B cell (primary cell): ENCODE data around the gene NUMBL. TPM values are rescaled to one million over a fixed set of nuclear protein-coding genes. Genes with fewer than 3 reads are reported as not detected.

Experiments
- ATAC-seq: fragments of 200-7000 bp; cut with Tn5 transposase; one replicate; pipeline ENCODE4 v1.10.0; 2021; ENCODE audit warnings: low read depth, mild to moderate bottlenecking, moderate number of reproducible peaks, moderate library complexity
- CTCF ChIA-PET: fragments of 350-600 bp; sonication (Branson Sonifier 250); formaldehyde crosslinking; loops from one replicate; lab custom pipeline; 2021; ENCODE audit warnings: antibody characterized with exemption, inconsistent platforms; lab: Charles Lee
- POLR2A ChIA-PET: fragments of 350-600 bp; sonication (Branson Sonifier 250); formaldehyde crosslinking; loops from one replicate; lab custom pipeline; 2021; ENCODE audit warnings: antibody characterized with exemption; lab: Charles Lee
- DNase-seq: peaks from one replicate; pipeline ENCODE4 v3.0.0; 2013
- H2AFZ ChIP-seq: 2 replicates; pipeline ENCODE4 v1.6.1; 2012; ENCODE audit warnings: mild to moderate bottlenecking, low read depth, low read length; ENCODE audit not compliant: insufficient read depth, poor library complexity, severe bottlenecking
- H3K27ac ChIP-seq, 2 donors: 1 replicate in 1 of 2; 2 replicates in 1 of 2; pipeline ENCODE4 v1.5.1; 2012 to 2013; ENCODE audit warnings: low read length in 2 of 2, mild to moderate bottlenecking in 2 of 2, moderate library complexity in 1 of 2
- H3K27me3 ChIP-seq, 4 experiments: fragments of 200-600 bp in 1 of 4; sonication (generic) in 1 of 4; replicated peaks in 1 of 4; 1 replicate in 2 of 4; 2 replicates in 2 of 4; pipeline versions ENCODE4 v1.6.1 to v1.7.0; 2013 to 2016; ENCODE audit warnings: low read length in 3 of 4, mild to moderate bottlenecking in 2 of 4, mixed read lengths in 1 of 4, moderate library complexity in 1 of 4; ENCODE audit not compliant: insufficient read depth in 4 of 4, control insufficient read depth in 3 of 4; ENCODE audit errors: control extremely low read depth in 1 of 4
- H3K36me3 ChIP-seq, 2 experiments: replicated peaks in 1 of 2; 1 replicate in 1 of 2; 2 replicates in 1 of 2; pipeline versions ENCODE4 v1.6.1 to v1.7.1; 2013; ENCODE audit warnings: low read length in 1 of 2; ENCODE audit not compliant: insufficient read depth in 2 of 2, control insufficient read depth in 1 of 2; ENCODE audit errors: control extremely low read depth in 1 of 2, extremely low read depth in 1 of 2
- H3K4me1 ChIP-seq, 2 donors: fragments of 200-600 bp in 1 of 2; sonication (generic) in 1 of 2; 1 replicate in 1 of 2; 2 replicates in 1 of 2; pipeline versions ENCODE4 v1.5.1 to v1.6.1; 2013 to 2017; ENCODE audit warnings: low read length in 2 of 2; ENCODE audit not compliant: control insufficient read depth in 2 of 2, insufficient read depth in 2 of 2
- H3K4me2 ChIP-seq: replicated peaks from 2 replicates; pipeline ENCODE3; 2012; ENCODE audit warnings: mild to moderate bottlenecking, low read depth, low read length; ENCODE audit not compliant: poor library complexity, severe bottlenecking
- H3K4me3 ChIP-seq, 5 experiments: fragments of 200-600 bp in 1 of 5; sonication (generic) in 1 of 5; 1 replicate in 3 of 5; 2 replicates in 2 of 5; pipeline versions ENCODE4 v1.5.1 to v1.7.0; 2011 to 2016; ENCODE audit warnings: low read length in 4 of 5, mild to moderate bottlenecking in 4 of 5, low read depth in 2 of 5, control low read depth in 1 of 5, moderate library complexity in 1 of 5; ENCODE audit not compliant: insufficient read depth in 1 of 5; ENCODE audit errors: control extremely low read depth in 1 of 5, extremely low read depth in 1 of 5
- H3K79me2 ChIP-seq: fragments of 200-600 bp; sonication (generic); one replicate; pipeline ENCODE4 v1.6.0; 2016; ENCODE audit warnings: low read length; ENCODE audit not compliant: control insufficient read depth, insufficient read depth
- H3K9ac ChIP-seq: fragments of 200-600 bp; sonication (generic); 2 replicates; pipeline ENCODE4 v1.6.1; 2017; ENCODE audit warnings: mild to moderate bottlenecking, low read length, moderate library complexity
- H3K9me3 ChIP-seq, 3 donors: one replicate each; pipeline versions ENCODE4 v1.6.1 to v1.7.1; 2013; ENCODE audit warnings: low read length in 2 of 3; ENCODE audit not compliant: control insufficient read depth in 2 of 3, insufficient read depth in 1 of 3; ENCODE audit errors: control extremely low read depth in 1 of 3
- H4K20me1 ChIP-seq: 2 replicates; pipeline ENCODE4 v1.6.0; 2012; ENCODE audit warnings: mild to moderate bottlenecking, low read length; ENCODE audit not compliant: insufficient read depth, control insufficient read depth, poor library complexity, severe bottlenecking
- H3K27ac Mint-ChIP-seq: one replicate; pipeline ENCODE4 v1.8.0; 2021; ENCODE audit warnings: mixed read lengths
- H3K27me3 Mint-ChIP-seq: one replicate; pipeline ENCODE4 v1.8.0; 2021; ENCODE audit warnings: mixed read lengths
- H3K4me1 Mint-ChIP-seq: one replicate; pipeline ENCODE4 v1.8.0; 2021; ENCODE audit warnings: mixed read lengths
- H3K4me3 Mint-ChIP-seq: one replicate; pipeline ENCODE4 v1.8.0; 2021; ENCODE audit warnings: mixed read lengths
- H3K9me3 Mint-ChIP-seq: one replicate; pipeline ENCODE4 v1.8.0; 2022; ENCODE audit warnings: mixed read lengths; ENCODE audit not compliant: insufficient read depth
- EZH2 ChIP-seq: IDR thresholded peaks from 2 replicates; pipeline ENCODE4 v1.6.1; 2012; ENCODE audit warnings: borderline replicate concordance, low read depth, mild to moderate bottlenecking, moderate library complexity, low read length; ENCODE audit not compliant: insufficient read depth, poor library complexity, severe bottlenecking
- WGBS: methylation state at CpG from one replicate; pipeline ENCODE4 v1.1.5; 2013; ENCODE audit warnings: missing lambda C conversion rate; ENCODE audit not compliant: insufficient coverage; 5-methylcytosine and 5-hydroxymethylcytosine counted together
- intact Hi-C: fragments of 100-400 bp; cut with micrococcal nuclease; formaldehyde crosslinking; loops from one replicate; pipeline ENCODE4 v1.10.0; 2022
- polyA plus RNA-seq: library from polyadenylated mRNA; depleted of rRNA; stranded (reverse); fragments of >200 nt; gene quantifications from 2 replicates; pipeline ENCODE4 v1.2.3, GENCODE V29; 2012
- total RNA-seq, 2 donors: library from RNA; stranded (reverse); fragments of 120-200 nt in 1 of 2; gene quantifications; 1 replicate in 1 of 2; 2 replicates in 1 of 2; pipeline versions ENCODE4 v1.2.3 to v1.2.4, GENCODE V29; 2013 to 2022
- TF ChIP-seq, protein P1 (sequence below): fragments of 200-600 bp; IDR thresholded peaks from one replicate; pipeline ENCODE4 v1.8.0; 2022; ENCODE audit warnings: antibody characterized with exemption, mild to moderate bottlenecking

NUMBL gene
- total and polyA plus RNA-seq, 2 donors (not counting 1 experiment from before 2014, with no cell fraction given) = 7.8 to 21.8 TPM

DNA sequence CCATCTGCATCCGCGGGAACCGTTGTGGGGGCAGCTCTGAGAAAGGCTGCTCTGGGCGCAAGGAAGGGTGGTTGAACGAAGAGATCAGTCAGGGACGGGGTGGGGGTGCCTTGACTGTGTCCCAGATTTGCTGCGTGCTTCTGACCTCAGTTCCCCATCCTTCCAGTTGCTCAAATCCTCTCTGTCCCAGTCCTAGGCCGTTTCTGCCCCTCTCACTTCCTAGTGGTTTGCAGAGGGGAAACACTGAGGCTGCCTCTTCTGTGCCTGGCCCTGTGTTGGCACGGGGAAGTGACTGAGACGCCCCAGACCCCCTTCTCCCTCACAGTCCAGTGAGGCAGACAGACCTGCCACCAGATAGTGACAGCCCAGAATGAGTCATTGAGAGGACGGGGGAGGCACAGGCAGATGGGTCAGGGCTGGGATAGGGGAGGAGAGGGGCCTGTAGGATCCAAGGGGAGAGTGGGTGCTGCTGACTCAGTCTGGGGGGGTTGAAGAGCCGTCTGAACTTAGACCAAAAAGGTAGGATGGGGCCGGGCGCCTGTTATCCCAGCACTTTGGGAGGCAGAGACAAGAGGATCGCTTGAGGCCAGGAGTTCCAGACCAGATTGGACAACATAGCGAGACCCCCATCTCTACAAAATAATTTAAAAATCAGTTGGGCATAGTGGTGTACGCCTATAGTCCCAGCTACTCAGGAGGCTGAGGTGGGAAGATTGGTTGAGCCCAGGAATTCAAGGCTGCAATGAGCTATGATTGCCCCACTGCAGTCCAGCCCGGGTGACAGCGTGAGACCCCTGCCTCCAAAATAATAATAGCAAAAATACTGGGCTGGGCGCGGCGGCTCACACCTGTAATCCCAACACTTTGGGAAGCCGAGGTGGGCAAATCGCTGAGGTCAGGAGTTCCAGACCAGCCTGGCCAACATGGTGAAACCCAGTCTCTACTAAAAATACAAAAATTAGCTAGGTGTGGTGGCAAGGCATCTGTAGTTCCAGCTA is 26.5 kb downstream of the NUMBL start:
- no peak for TF ChIP-seq EZH2
- TF ChIP-seq, protein P1, sequence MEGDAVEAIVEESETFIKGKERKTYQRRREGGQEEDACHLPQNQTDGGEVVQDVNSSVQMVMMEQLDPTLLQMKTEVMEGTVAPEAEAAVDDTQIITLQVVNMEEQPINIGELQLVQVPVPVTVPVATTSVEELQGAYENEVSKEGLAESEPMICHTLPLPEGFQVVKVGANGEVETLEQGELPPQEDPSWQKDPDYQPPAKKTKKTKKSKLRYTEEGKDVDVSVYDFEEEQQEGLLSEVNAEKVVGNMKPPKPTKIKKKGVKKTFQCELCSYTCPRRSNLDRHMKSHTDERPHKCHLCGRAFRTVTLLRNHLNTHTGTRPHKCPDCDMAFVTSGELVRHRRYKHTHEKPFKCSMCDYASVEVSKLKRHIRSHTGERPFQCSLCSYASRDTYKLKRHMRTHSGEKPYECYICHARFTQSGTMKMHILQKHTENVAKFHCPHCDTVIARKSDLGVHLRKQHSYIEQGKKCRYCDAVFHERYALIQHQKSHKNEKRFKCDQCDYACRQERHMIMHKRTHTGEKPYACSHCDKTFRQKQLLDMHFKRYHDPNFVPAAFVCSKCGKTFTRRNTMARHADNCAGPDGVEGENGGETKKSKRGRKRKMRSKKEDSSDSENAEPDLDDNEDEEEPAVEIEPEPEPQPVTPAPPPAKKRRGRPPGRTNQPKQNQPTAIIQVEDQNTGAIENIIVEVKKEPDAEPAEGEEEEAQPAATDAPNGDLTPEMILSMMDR = no peak
- H3K27me3 ChIP-seq = no peaks in the 10 kb centered on the region
- peaks cover 11 to 15% of the 10 kb centered on the region in 2 donors for H3K4me1 ChIP-seq
- CTCF ChIA-PET = interaction anchor here (0.6 to 4.6 kb wide), 32 partner anchors 8 to 644 kb away, joined by 3 to 117 read pairs (median 4); partner anchors contain the start of genes ACTMAP, COQ8B, EGLN2 and ITPKC
- Mint-ChIP-seq H3K9me3 (peaks cover under 1% of the 10 kb centered on the region), H3K27me3 (no peaks in the 10 kb centered on the region), H3K27ac (peak overlapping the region; percentile 94), H3K4me1 (peaks cover 19% of the 10 kb centered on the region), H3K4me3 (peak overlapping the region; percentile 89)
- WGBS = 41% methylated on average over 14 of the region's 24 CpGs
- H3K9ac ChIP-seq = peak overlapping the region; percentile 85
- peak overlapping the region; percentile 95 for H2AFZ ChIP-seq
- peak overlapping the region; percentile 98 for H3K4me2 ChIP-seq
- peaks cover 2 to 3% of the 10 kb centered on the region in 2 experiments for H3K36me3 ChIP-seq
- ATAC-seq (peak; percentile 7), DNase-seq (no peak)
- intact Hi-C loops = loop anchor here (1.0 kb wide), 6 partner anchors 26 to 155 kb away; partner anchors contain the start of genes ACTMAP, ITPKC, NUMBL and RAB4B
- H3K27ac ChIP-seq = peak overlapping the region; percentile 64 to 80
- H3K79me2 ChIP-seq = no peaks in the 10 kb centered on the region
- H4K20me1 ChIP-seq = no peaks in the 10 kb centered on the region
- peaks cover 0 to 2% (median 0%) of the 10 kb centered on the region in 3 donors for H3K9me3 ChIP-seq
- H3K4me3 ChIP-seq = peak overlapping the region in 4 of 5 experiments; percentile 55 to 78 (median 72)
- POLR2A ChIA-PET = interaction anchor here (0.6 to 1.4 kb wide), 14 partner anchors 23 to 1594 kb away, joined by 3 to 21 read pairs (median 5); partner anchors contain the start of genes ACTMAP, COQ8B, EGLN2 and ITPKC
